HepG2 (cell line): ENCODE results near the gene SLC11A1. TPM values are rescaled to one million over a fixed set of nuclear protein-coding genes. Genes with fewer than 3 reads are reported as not detected.

Experiments used
- ATF5 ChIP-seq: sonication (generic); formaldehyde crosslinking; IDR thresholded peaks from 2 replicates; pipeline ENCODE4 v1.4.0; 2020; ENCODE audit warnings: mild to moderate bottlenecking, low read depth, missing genetic modification reagents
- BCLAF1 ChIP-seq: fragments of 450-650 bp; IDR thresholded peaks from 2 replicates; pipeline ENCODE4 v1.6.1; 2017; ENCODE audit warnings: mild to moderate bottlenecking
- GTF3A ChIP-seq: sonication (generic); formaldehyde crosslinking; conservative IDR thresholded peaks from 2 replicates; pipeline ENCODE4 v1.4.0; 2020; ENCODE audit warnings: mild to moderate bottlenecking, missing genetic modification reagents
- KLF16 ChIP-seq, 2 experiments: sonication (generic) in 1 of 2; formaldehyde crosslinking in 1 of 2; IDR thresholded peaks; 2 replicates each; pipeline versions ENCODE4 v1.6.1 to v1.8.0; 2016 to 2023; ENCODE audit warnings: missing genetic modification reagents in 2 of 2, missing compliant biosample characterization in 1 of 2
- SKIL ChIP-seq: sonication (generic); formaldehyde crosslinking; IDR thresholded peaks from 2 replicates; pipeline ENCODE4 v1.8.0; 2022; ENCODE audit warnings: missing genetic modification reagents, mild to moderate bottlenecking, moderate library complexity, borderline replicate concordance
- ZBTB26 ChIP-seq: IDR thresholded peaks from 2 replicates; pipeline ENCODE4 v1.6.1; 2016; ENCODE audit warnings: missing compliant biosample characterization, missing genetic modification reagents, borderline replicate concordance
- ZFP36L1 ChIP-seq: sonication (generic); formaldehyde crosslinking; IDR thresholded peaks from 2 replicates; pipeline ENCODE4 v1.8.0; 2022; ENCODE audit warnings: mild to moderate bottlenecking, missing genetic modification reagents, moderate library complexity
- ZNF205 ChIP-seq: IDR thresholded peaks from 2 replicates; pipeline ENCODE4 v1.6.1; 2018; ENCODE audit warnings: missing biosample characterization, missing genetic modification reagents
- ZNF777 ChIP-seq: sonication (generic); formaldehyde crosslinking; IDR thresholded peaks from 2 replicates; pipeline ENCODE4 v1.4.0; 2020; ENCODE audit warnings: missing genetic modification reagents
- polyA plus RNA-seq, 8 experiments: library from polyadenylated mRNA; depleted of rRNA in 3 of 8; stranded (reverse) in 7 of 8; unstranded in 1 of 8; fragments of >200 nt; fragmentation: Illumina TruSeq in 4 of 8; extraction: Trizol in 4 of 8; gene quantifications; 2 replicates each; pipeline versions ENCODE4 v1.2.1 to v1.2.3, GENCODE V29; 2011 to 2016; ENCODE audit warnings: low read depth in 4 of 8, missing spikeins in 1 of 8, mixed read lengths in 1 of 8; ENCODE audit not compliant: insufficient read depth in 1 of 8
- total RNA-seq, 5 experiments: library from RNA; depleted of rRNA; stranded (reverse); fragments of >200 nt; fragmentation: Illumina TruSeq; extraction: Trizol; gene quantifications; 2 replicates each; pipeline ENCODE4 v1.2.3, GENCODE V29; 2016; ENCODE audit warnings: low read depth in 1 of 5
- TF ChIP-seq, protein P1 (sequence below): sonication (generic); formaldehyde crosslinking; IDR thresholded peaks from 2 replicates; pipeline ENCODE4 v1.8.0; 2022; ENCODE audit warnings: mild to moderate bottlenecking, missing genetic modification reagents, borderline replicate concordance
- TF ChIP-seq, protein P2 (sequence below): sonication (generic); formaldehyde crosslinking; IDR thresholded peaks from 2 replicates; pipeline ENCODE4 v1.4.0; 2020; ENCODE audit warnings: missing genetic modification reagents
- TF ChIP-seq, protein P3 (sequence below): conservative IDR thresholded peaks from 2 replicates; pipeline ENCODE4 v1.6.1; 2018; ENCODE audit warnings: missing genetic modification reagents

The SLC11A1 gene
- total and polyA plus RNA-seq, 2 of the 13 experiments (the other 11 are each of a cell fraction or from before 2014, with no cell fraction given), result 0.33 to 2.3 TPM

DNA sequence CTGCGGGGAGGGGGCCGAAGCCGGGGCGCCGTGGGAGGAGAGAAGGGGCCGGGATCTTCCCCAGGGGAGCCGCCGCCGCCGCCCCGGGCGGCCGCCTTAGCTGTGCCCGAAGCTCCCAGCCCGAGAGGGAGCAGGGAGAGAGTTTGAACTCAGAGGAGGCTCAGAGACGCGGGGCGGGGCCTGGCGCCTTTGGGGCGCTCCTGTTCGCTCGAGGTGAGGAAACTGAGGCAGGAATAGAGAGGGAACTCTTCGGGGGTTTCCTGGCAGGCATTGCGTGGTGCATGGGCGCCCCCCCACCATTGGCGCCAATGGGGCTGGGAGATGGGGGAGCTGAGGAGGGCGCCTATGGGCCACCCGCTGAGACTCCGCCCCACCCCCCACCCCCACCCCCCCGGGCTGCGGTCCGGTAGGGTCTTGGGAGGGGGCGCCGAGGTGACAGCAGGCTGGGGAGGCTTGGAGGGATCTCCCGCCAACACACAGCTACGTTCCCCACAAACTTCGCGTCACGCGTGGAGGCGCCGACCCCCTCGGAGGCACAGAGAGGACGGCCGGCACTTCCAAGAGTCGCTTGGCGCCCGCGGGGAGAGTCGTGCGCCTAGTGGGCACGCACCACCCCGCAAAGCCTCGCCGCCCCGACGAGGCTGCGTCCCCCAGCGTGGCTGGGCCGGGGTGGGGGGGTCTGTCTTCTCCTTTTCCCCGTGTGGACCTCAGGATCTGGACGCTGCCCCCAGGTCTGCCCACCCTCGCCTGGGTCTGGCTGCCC is 18.3 kb downstream of the SLC11A1 start (continued):
- TF ChIP-seq SKIL (CRISPR knock-in tag) (peak; percentile 80; the same call in 1 of the 2 replicates), ZBTB26 (CRISPR knock-in tag) (peak; percentile 30; the same call in 1 of the 2 replicates), KLF16 (CRISPR knock-in tag; IDR thresholded peaks at IDR 0.05) (peak in 1 of 2 experiments; percentile 39; a peak in 2 of 4 replicates), ZFP36L1 (peak; percentile 77; the same call in 1 of the 2 replicates), BCLAF1 (no peak), ZNF205 (CRISPR knock-in tag) (peak; percentile 34; the same call in 1 of the 2 replicates), ATF5 (CRISPR knock-in tag) (no peak; the same call in 1 of the 2 replicates), GTF3A (no peak), ZNF777 (CRISPR knock-in tag) (no peak)
- TF ChIP-seq, protein P1, sequence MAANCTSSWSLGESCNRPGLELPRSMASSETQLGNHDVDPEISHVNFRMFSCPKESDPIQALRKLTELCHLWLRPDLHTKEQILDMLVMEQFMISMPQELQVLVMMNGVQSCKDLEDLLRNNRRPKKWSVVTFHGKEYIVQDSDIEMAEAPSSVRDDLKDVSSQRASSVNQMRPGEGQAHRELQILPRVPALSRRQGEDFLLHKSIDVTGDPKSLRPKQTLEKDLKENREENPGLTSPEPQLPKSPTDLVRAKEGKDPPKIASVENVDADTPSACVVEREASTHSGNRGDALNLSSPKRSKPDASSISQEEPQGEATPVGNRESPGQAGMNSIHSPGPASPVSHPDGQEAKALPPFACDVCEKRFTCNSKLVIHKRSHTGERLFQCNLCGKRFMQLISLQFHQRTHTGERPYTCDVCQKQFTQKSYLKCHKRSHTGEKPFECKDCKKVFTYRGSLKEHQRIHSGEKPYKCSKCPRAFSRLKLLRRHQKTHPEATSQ (CRISPR knock-in tag), result no peak
- TF ChIP-seq, protein P2, sequence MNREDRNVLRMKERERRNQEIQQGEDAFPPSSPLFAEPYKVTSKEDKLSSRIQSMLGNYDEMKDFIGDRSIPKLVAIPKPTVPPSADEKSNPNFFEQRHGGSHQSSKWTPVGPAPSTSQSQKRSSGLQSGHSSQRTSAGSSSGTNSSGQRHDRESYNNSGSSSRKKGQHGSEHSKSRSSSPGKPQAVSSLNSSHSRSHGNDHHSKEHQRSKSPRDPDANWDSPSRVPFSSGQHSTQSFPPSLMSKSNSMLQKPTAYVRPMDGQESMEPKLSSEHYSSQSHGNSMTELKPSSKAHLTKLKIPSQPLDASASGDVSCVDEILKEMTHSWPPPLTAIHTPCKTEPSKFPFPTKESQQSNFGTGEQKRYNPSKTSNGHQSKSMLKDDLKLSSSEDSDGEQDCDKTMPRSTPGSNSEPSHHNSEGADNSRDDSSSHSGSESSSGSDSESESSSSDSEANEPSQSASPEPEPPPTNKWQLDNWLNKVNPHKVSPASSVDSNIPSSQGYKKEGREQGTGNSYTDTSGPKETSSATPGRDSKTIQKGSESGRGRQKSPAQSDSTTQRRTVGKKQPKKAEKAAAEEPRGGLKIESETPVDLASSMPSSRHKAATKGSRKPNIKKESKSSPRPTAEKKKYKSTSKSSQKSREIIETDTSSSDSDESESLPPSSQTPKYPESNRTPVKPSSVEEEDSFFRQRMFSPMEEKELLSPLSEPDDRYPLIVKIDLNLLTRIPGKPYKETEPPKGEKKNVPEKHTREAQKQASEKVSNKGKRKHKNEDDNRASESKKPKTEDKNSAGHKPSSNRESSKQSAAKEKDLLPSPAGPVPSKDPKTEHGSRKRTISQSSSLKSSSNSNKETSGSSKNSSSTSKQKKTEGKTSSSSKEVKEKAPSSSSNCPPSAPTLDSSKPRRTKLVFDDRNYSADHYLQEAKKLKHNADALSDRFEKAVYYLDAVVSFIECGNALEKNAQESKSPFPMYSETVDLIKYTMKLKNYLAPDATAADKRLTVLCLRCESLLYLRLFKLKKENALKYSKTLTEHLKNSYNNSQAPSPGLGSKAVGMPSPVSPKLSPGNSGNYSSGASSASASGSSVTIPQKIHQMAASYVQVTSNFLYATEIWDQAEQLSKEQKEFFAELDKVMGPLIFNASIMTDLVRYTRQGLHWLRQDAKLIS, result peak; percentile 86; the same call in 1 of the 2 replicates
- TF ChIP-seq, protein P3, sequence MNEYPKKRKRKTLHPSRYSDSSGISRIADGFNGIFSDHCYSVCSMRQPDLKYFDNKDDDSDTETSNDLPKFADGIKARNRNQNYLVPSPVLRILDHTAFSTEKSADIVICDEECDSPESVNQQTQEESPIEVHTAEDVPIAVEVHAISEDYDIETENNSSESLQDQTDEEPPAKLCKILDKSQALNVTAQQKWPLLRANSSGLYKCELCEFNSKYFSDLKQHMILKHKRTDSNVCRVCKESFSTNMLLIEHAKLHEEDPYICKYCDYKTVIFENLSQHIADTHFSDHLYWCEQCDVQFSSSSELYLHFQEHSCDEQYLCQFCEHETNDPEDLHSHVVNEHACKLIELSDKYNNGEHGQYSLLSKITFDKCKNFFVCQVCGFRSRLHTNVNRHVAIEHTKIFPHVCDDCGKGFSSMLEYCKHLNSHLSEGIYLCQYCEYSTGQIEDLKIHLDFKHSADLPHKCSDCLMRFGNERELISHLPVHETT (CRISPR knock-in tag), result 0 out of 2 replicates have a peak, but pooled peaks have one; percentile 20
